Measurements from ENCODE around the gene BAG3. TPM values are rescaled to one million over a fixed set of nuclear protein-coding genes. Genes with fewer than 3 reads are reported as not detected.

BAG3 gene
- total and polyA plus RNA-seq, 4 donors, result 16.8 to 44.8 (median 35.1) TPM

GRCh38 chr10:119655566-119656001, 4.4 kb downstream of the BAG3 start:
- no peak overlapping the region for H3K4me3 ChIP-seq
- peaks cover 0 to 5% (median 3%) of the 10 kb centered on the region in 4 donors for H3K36me3 ChIP-seq (ENCODE audit: control insufficient read depth in 4 of 4, insufficient read depth in 4 of 4, low read length in 4 of 4)
- DNase-seq (peak in 2 of 3 donors; percentile 42 to 51), ATAC-seq (ENCODE audit: insufficient read depth, low FRiP score) (no peak)
- WGBS, 2 donors, result 41 to 44% methylated on average over 11 of the region's 11 CpGs
- TF ChIP-seq CTCF (IDR thresholded peaks at IDR 0.05; ENCODE audit: control extremely low read depth, extremely low read depth), result no peak
- H3K4me1 ChIP-seq (ENCODE audit: control insufficient read depth in 5 of 5, insufficient read depth in 5 of 5, low read length in 5 of 5), result peaks cover 0 to 28% (median 12%) of the 10 kb centered on the region in 5 donors
- no peak overlapping the region for H3K9ac ChIP-seq (ENCODE audit: insufficient read depth in 1 of 2, low read length in 2 of 2)
- H3K27ac ChIP-seq (ENCODE audit: low read depth in 1 of 2, low read length in 1 of 2), result peak overlapping the region; percentile 18 to 97
- no peaks in the 10 kb centered on the region for H3K27me3 ChIP-seq (ENCODE audit: control insufficient read depth in 3 of 3, insufficient read depth in 3 of 3, low read length in 2 of 3)
- no peaks in the 10 kb centered on the region for H3K9me3 ChIP-seq (ENCODE audit: control insufficient read depth in 4 of 4, insufficient read depth in 3 of 4, low read length in 3 of 4)

GRCh38 chr10:119656760-119657159, 5.6 kb downstream of the BAG3 start:
- peak overlapping the region in 1 of 2 donors; percentile 97 for H3K27ac ChIP-seq (ENCODE audit: low read depth in 1 of 2, low read length in 1 of 2)
- WGBS, 2 donors, result 81 to 84% methylated on average over 2 of the region's 2 CpGs
- peaks cover 0 to 29% (median 11%) of the 10 kb centered on the region in 5 donors for H3K4me1 ChIP-seq (ENCODE audit: control insufficient read depth in 5 of 5, insufficient read depth in 5 of 5, low read length in 5 of 5)
- H3K9me3 ChIP-seq (ENCODE audit: control insufficient read depth in 4 of 4, insufficient read depth in 3 of 4, low read length in 3 of 4), result no peaks in the 10 kb centered on the region
- no peaks in the 10 kb centered on the region for H3K27me3 ChIP-seq (ENCODE audit: control insufficient read depth in 3 of 3, insufficient read depth in 3 of 3, low read length in 2 of 3)
- peaks cover 0 to 5% (median 3%) of the 10 kb centered on the region in 4 donors for H3K36me3 ChIP-seq (ENCODE audit: control insufficient read depth in 4 of 4, insufficient read depth in 4 of 4, low read length in 4 of 4)
- no peak for TF ChIP-seq CTCF (IDR thresholded peaks at IDR 0.05; ENCODE audit: control extremely low read depth, extremely low read depth)
- H3K4me3 ChIP-seq, result no peak overlapping the region
- H3K9ac ChIP-seq (ENCODE audit: insufficient read depth in 1 of 2, low read length in 2 of 2), result no peak overlapping the region
- DNase-seq (no peak), ATAC-seq (ENCODE audit: insufficient read depth, low FRiP score) (no peak)

- H3K27ac ChIP-seq (ENCODE audit: low read depth in 1 of 2, low read length in 1 of 2), result peak overlapping the region; percentile 28 to 97
- no peaks in the 10 kb centered on the region for H3K27me3 ChIP-seq (ENCODE audit: control insufficient read depth in 3 of 3, insufficient read depth in 3 of 3, low read length in 2 of 3)
- H3K4me1 ChIP-seq (ENCODE audit: control insufficient read depth in 5 of 5, insufficient read depth in 5 of 5, low read length in 5 of 5), result peaks cover 0 to 29% (median 11%) of the 10 kb centered on the region in 5 donors
- TF ChIP-seq CTCF (IDR thresholded peaks at IDR 0.05; ENCODE audit: control extremely low read depth, extremely low read depth), result no peak
- H3K9me3 ChIP-seq (ENCODE audit: control insufficient read depth in 4 of 4, insufficient read depth in 3 of 4, low read length in 3 of 4), result no peaks in the 10 kb centered on the region
- H3K9ac ChIP-seq (ENCODE audit: insufficient read depth in 1 of 2, low read length in 2 of 2), result no peak overlapping the region
- DNase-seq (no peak), ATAC-seq (ENCODE audit: insufficient read depth, low FRiP score) (no peak)
- H3K4me3 ChIP-seq, result no peak overlapping the region
- H3K36me3 ChIP-seq (ENCODE audit: control insufficient read depth in 4 of 4, insufficient read depth in 4 of 4, low read length in 4 of 4), result peaks cover 0 to 5% (median 3%) of the 10 kb centered on the region in 4 donors
- WGBS, 2 donors, result 58 to 79% methylated on average over 7 of the region's 7 CpGs
Observed at GRCh38 chr10:119657725-119658124, 6.5 kb downstream of the BAG3 start.

GRCh38 chr10:119658274-119658673, 7.1 kb downstream of the BAG3 start:
- peak in 1 of 3 donors; percentile 35 for DNase-seq
- Histone ChIP-seq H3K4me3 (no peak overlapping the region), H3K27ac (ENCODE audit: low read depth in 1 of 2, low read length in 1 of 2) (peak overlapping the region; percentile 81 to 97), H3K4me1 (ENCODE audit: control insufficient read depth in 5 of 5, insufficient read depth in 5 of 5, low read length in 5 of 5) (peaks cover 0 to 31% (median 6%) of the 10 kb centered on the region in 5 donors), H3K36me3 (ENCODE audit: control insufficient read depth in 4 of 4, insufficient read depth in 4 of 4, low read length in 4 of 4) (peaks cover 0 to 5% (median 3%) of the 10 kb centered on the region in 4 donors), H3K9me3 (ENCODE audit: control insufficient read depth in 4 of 4, insufficient read depth in 3 of 4, low read length in 3 of 4) (no peaks in the 10 kb centered on the region), H3K27me3 (ENCODE audit: control insufficient read depth in 3 of 3, insufficient read depth in 3 of 3, low read length in 2 of 3) (no peaks in the 10 kb centered on the region), H3K9ac (ENCODE audit: insufficient read depth in 1 of 2, low read length in 2 of 2) (no peak overlapping the region)
- peak; percentile 83 for ATAC-seq (ENCODE audit: insufficient read depth, low FRiP score)
- TF ChIP-seq CTCF (IDR thresholded peaks at IDR 0.05; ENCODE audit: control extremely low read depth, extremely low read depth), result no peak
- WGBS, 2 donors, result 56 to 73% methylated on average over 13 of the region's 13 CpGs
